HepG2 (cell line): Measurements from ENCODE around the gene COA3. TPM values are rescaled to one million over a fixed set of nuclear protein-coding genes. Genes with fewer than 3 reads are reported as not detected.

ENCODE experiments used
- ARNT2 ChIP-seq: sonication (generic); formaldehyde crosslinking; IDR thresholded peaks from 2 replicates; pipeline ENCODE4 v1.8.0; 2022; ENCODE audit warnings: mild to moderate bottlenecking, low read depth, missing genetic modification reagents, moderate library complexity
- CREM ChIP-seq, 2 experiments: sonication (generic) in 1 of 2; formaldehyde crosslinking in 1 of 2; IDR thresholded peaks; 2 replicates each; pipeline versions ENCODE4 v1.4.0 to v1.6.1; 2016 to 2020; ENCODE audit warnings: antibody characterized with exemption in 1 of 2, mild to moderate bottlenecking in 1 of 2, missing genetic modification reagents in 1 of 2
- FOSL2 ChIP-seq: sonication (generic); formaldehyde crosslinking; IDR thresholded peaks from 2 replicates; pipeline ENCODE4 v1.4.0; 2020; ENCODE audit warnings: missing genetic modification reagents
- HNRNPL ChIP-seq: fragments of 200-400 bp; formaldehyde crosslinking; IDR thresholded peaks from 2 replicates; pipeline ENCODE4 v1.6.1; 2017; ENCODE audit warnings: mild to moderate bottlenecking, low read depth, low read length
- IRX3 ChIP-seq: sonication (generic); formaldehyde crosslinking; IDR thresholded peaks from 2 replicates; pipeline ENCODE4 v1.8.1; 2023; ENCODE audit warnings: mild to moderate bottlenecking, low read depth, missing genetic modification reagents, borderline replicate concordance
- KDM3A ChIP-seq: IDR thresholded peaks from 2 replicates; pipeline ENCODE4 v1.6.1; 2018; ENCODE audit warnings: low read depth, missing compliant biosample characterization
- NFIB ChIP-seq: sonication (generic); formaldehyde crosslinking; IDR thresholded peaks from 2 replicates; pipeline ENCODE4 v1.9.0; 2021; ENCODE audit warnings: missing genetic modification reagents, mild to moderate bottlenecking, borderline replicate concordance
- NR2F2 ChIP-seq: IDR thresholded peaks from 2 replicates; pipeline ENCODE4 v1.6.1; 2012; ENCODE audit warnings: low read depth, inconsistent platforms, borderline replicate concordance
- TAF15 ChIP-seq: fragments of 200-400 bp; formaldehyde crosslinking; IDR thresholded peaks from one replicate; pipeline ENCODE4 v1.6.1; 2018; ENCODE audit warnings: mild to moderate bottlenecking, low read depth, low read length; ENCODE audit not compliant: poor library complexity, severe bottlenecking
- TCF7 ChIP-seq: sonication (generic); IDR thresholded peaks from 2 replicates; pipeline ENCODE4 v1.6.1; 2016; ENCODE audit warnings: antibody characterized with exemption, low read depth
- ZNF136 ChIP-seq: sonication (generic); formaldehyde crosslinking; IDR thresholded peaks from 2 replicates; pipeline ENCODE4 v1.8.1; 2022; ENCODE audit warnings: low read depth, mild to moderate bottlenecking, moderate library complexity, missing genetic modification reagents
- ZNF367 ChIP-seq: sonication (generic); formaldehyde crosslinking; IDR thresholded peaks from 2 replicates; pipeline ENCODE4 v1.4.0; 2020; ENCODE audit warnings: missing genetic modification reagents, borderline replicate concordance
- polyA plus RNA-seq, 8 experiments: library from polyadenylated mRNA; depleted of rRNA in 3 of 8; stranded (reverse) in 7 of 8; unstranded in 1 of 8; fragments of >200 nt; fragmentation: Illumina TruSeq in 4 of 8; extraction: Trizol in 4 of 8; gene quantifications; 2 replicates each; pipeline versions ENCODE4 v1.2.1 to v1.2.3, GENCODE V29; 2011 to 2016; ENCODE audit warnings: low read depth in 4 of 8, missing spikeins in 1 of 8, mixed read lengths in 1 of 8; ENCODE audit not compliant: insufficient read depth in 1 of 8
- total RNA-seq, 5 experiments: library from RNA; depleted of rRNA; stranded (reverse); fragments of >200 nt; fragmentation: Illumina TruSeq; extraction: Trizol; gene quantifications; 2 replicates each; pipeline ENCODE4 v1.2.3, GENCODE V29; 2016; ENCODE audit warnings: low read depth in 1 of 5
- TF ChIP-seq, protein P1 (sequence below): sonication (generic); formaldehyde crosslinking; IDR thresholded peaks from 2 replicates; pipeline ENCODE4 v1.4.0; 2020; ENCODE audit warnings: mild to moderate bottlenecking, missing genetic modification reagents
- TF ChIP-seq, protein P2 (sequence below): fragments of 450-650 bp; IDR thresholded peaks from 2 replicates; pipeline ENCODE4 v1.6.1; 2016
- TF ChIP-seq, protein P3 (sequence below): sonication (generic); formaldehyde crosslinking; IDR thresholded peaks from 2 replicates; pipeline ENCODE4 v1.5.0; 2020; ENCODE audit warnings: missing genetic modification reagents, mild to moderate bottlenecking, borderline replicate concordance
- TF ChIP-seq, protein P4 (sequence below): sonication (generic); formaldehyde crosslinking; conservative IDR thresholded peaks from 2 replicates; pipeline ENCODE4 v1.8.0; 2022; ENCODE audit warnings: low read depth, missing genetic modification reagents
- TF ChIP-seq, protein P5 (sequence below): sonication (generic); formaldehyde crosslinking; IDR thresholded peaks from 2 replicates; pipeline ENCODE4 v1.5.1; 2020; ENCODE audit warnings: mild to moderate bottlenecking, missing genetic modification reagents, moderate library complexity

The COA3 gene
- total and polyA plus RNA-seq, 2 of the 13 experiments (the other 11 are each of a cell fraction or from before 2014, with no cell fraction given) = 133 to 202 TPM

DNA sequence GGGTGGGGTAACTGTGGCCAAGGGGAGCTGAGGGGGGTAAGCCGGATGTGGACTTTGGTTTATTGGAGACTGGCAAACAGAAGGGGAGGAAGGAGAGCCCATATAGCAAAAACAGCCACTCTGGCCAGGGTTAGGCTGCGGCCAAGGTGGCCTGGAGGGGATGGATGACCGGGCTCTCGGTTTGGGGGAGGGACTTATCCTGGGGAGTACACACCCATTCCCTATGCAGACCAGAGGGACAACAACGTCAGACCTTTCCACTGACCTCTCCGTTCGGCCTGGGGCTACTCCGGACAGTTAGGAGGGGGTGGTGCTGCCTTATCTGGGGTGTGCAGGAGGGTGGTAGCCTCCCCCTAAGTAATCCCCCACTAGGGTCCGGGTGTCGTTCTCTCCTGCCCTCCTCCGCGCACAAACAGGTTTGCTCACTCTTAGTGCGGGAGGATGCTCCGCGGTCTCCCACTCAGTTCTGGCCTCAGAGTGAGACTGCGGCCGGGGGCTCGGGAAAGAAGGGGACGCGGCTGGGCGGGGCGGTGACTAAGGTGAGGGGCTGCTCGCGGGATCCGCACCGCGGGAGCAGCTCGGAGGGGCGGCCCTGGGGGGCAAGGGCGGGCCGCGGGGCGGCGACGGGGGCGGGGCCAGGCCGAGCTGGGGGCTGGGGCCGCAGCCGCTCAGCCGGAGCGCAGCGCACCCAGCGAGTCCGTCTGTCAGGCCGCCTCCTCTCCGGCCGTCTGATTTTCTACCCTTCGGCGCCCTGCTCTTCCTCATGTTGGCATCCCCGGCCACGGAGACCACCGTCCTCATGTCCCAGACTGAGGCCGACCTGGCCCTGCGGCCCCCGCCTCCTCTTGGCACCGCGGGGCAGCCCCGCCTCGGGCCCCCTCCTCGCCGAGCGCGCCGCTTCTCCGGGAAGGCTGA, 18.3 kb downstream of the COA3 start, which contains the start of gene WNK4 (continued):
- TF ChIP-seq, protein P1, sequence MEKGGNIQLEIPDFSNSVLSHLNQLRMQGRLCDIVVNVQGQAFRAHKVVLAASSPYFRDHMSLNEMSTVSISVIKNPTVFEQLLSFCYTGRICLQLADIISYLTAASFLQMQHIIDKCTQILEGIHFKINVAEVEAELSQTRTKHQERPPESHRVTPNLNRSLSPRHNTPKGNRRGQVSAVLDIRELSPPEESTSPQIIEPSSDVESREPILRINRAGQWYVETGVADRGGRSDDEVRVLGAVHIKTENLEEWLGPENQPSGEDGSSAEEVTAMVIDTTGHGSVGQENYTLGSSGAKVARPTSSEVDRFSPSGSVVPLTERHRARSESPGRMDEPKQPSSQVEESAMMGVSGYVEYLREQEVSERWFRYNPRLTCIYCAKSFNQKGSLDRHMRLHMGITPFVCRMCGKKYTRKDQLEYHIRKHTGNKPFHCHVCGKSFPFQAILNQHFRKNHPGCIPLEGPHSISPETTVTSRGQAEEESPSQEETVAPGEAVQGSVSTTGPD (CRISPR knock-in tag) = peak; percentile 75; the same call in 1 of the 2 replicates
- peak; percentile 96 for TF ChIP-seq ARNT2 (CRISPR knock-in tag)
- TF ChIP-seq ZNF136 (CRISPR knock-in tag) = no peak; the same call in 1 of the 2 replicates
- peak; percentile 76 for TF ChIP-seq KDM3A (CRISPR knock-in tag)
- TF ChIP-seq, protein P2, sequence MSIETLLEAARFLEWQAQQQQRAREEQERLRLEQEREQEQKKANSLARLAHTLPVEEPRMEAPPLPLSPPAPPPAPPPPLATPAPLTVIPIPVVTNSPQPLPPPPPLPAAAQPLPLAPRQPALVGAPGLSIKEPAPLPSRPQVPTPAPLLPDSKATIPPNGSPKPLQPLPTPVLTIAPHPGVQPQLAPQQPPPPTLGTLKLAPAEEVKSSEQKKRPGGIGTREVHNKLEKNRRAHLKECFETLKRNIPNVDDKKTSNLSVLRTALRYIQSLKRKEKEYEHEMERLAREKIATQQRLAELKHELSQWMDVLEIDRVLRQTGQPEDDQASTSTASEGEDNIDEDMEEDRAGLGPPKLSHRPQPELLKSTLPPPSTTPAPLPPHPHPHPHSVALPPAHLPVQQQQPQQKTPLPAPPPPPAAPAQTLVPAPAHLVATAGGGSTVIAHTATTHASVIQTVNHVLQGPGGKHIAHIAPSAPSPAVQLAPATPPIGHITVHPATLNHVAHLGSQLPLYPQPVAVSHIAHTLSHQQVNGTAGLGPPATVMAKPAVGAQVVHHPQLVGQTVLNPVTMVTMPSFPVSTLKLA = no peak
- TF ChIP-seq, protein P3, sequence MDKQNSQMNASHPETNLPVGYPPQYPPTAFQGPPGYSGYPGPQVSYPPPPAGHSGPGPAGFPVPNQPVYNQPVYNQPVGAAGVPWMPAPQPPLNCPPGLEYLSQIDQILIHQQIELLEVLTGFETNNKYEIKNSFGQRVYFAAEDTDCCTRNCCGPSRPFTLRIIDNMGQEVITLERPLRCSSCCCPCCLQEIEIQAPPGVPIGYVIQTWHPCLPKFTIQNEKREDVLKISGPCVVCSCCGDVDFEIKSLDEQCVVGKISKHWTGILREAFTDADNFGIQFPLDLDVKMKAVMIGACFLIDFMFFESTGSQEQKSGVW = no peak
- no peak for TF ChIP-seq TCF7
- TF ChIP-seq, protein P4, sequence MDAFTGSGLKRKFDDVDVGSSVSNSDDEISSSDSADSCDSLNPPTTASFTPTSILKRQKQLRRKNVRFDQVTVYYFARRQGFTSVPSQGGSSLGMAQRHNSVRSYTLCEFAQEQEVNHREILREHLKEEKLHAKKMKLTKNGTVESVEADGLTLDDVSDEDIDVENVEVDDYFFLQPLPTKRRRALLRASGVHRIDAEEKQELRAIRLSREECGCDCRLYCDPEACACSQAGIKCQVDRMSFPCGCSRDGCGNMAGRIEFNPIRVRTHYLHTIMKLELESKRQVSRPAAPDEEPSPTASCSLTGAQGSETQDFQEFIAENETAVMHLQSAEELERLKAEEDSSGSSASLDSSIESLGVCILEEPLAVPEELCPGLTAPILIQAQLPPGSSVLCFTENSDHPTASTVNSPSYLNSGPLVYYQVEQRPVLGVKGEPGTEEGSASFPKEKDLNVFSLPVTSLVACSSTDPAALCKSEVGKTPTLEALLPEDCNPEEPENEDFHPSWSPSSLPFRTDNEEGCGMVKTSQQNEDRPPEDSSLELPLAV = peak; percentile 87; the same call in 1 of the 2 replicates
- TF ChIP-seq, protein P5, sequence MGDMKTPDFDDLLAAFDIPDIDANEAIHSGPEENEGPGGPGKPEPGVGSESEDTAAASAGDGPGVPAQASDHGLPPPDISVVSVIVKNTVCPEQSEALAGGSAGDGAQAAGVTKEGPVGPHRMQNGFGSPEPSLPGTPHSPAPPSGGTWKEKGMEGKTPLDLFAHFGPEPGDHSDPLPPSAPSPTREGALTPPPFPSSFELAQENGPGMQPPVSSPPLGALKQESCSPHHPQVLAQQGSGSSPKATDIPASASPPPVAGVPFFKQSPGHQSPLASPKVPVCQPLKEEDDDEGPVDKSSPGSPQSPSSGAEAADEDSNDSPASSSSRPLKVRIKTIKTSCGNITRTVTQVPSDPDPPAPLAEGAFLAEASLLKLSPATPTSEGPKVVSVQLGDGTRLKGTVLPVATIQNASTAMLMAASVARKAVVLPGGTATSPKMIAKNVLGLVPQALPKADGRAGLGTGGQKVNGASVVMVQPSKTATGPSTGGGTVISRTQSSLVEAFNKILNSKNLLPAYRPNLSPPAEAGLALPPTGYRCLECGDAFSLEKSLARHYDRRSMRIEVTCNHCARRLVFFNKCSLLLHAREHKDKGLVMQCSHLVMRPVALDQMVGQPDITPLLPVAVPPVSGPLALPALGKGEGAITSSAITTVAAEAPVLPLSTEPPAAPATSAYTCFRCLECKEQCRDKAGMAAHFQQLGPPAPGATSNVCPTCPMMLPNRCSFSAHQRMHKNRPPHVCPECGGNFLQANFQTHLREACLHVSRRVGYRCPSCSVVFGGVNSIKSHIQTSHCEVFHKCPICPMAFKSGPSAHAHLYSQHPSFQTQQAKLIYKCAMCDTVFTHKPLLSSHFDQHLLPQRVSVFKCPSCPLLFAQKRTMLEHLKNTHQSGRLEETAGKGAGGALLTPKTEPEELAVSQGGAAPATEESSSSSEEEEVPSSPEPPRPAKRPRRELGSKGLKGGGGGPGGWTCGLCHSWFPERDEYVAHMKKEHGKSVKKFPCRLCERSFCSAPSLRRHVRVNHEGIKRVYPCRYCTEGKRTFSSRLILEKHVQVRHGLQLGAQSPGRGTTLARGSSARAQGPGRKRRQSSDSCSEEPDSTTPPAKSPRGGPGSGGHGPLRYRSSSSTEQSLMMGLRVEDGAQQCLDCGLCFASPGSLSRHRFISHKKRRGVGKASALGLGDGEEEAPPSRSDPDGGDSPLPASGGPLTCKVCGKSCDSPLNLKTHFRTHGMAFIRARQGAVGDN (CRISPR knock-in tag) = peak; percentile 77
- TF ChIP-seq NFIB (CRISPR knock-in tag) = no peak
- 0 out of 2 replicates have a peak, but pooled peaks have one; percentile 35 for TF ChIP-seq IRX3
- TF ChIP-seq NR2F2 = peak; percentile 18; the same call in 1 of the 2 replicates
- TF ChIP-seq TAF15 = no peak
- no peak for TF ChIP-seq ZNF367 (CRISPR knock-in tag)
- TF ChIP-seq CREM (IDR thresholded peaks at IDR 0.05) = peak; percentile 63
- no peak for TF ChIP-seq CREM (CRISPR knock-in tag; IDR thresholded peaks at IDR 0.05)
- TF ChIP-seq FOSL2 (CRISPR knock-in tag) = peak; percentile 25
- TF ChIP-seq HNRNPL = peak; percentile 64; the same call in 1 of the 2 replicates
